Measurements from ENCODE around the gene ZNF836.
A peak's percentile ranks its signal among the peaks of the same experiment; 100 is the strongest.

Gene ZNF836

DNA sequence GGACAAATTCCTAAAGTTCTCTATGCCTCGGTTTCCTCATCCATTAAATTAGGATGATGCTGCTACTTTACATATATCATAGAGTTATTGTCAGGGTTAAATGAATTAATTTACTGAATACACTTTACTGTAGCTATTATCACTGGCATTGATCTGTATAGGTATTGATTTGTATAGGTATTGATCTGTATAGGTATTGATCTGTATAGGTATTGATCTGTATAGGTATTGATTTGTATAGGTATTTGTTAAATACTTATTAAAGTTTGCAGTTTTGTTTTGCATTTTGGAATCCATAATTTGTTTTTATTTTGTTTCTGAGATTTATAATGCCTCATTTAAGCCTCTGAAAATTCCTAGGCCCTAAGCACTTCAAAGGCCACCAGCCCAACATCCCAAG is 16.0 kb upstream of the ZNF836 start:
- Histone ChIP-seq H3K27me3 (replicated peaks in 2 of 5; ENCODE audit: control insufficient read depth in 4 of 5, insufficient read depth in 5 of 5, low read length in 4 of 5) (no peaks in the 10 kb centered on the region), H3K9me3 (ENCODE audit: control extremely low read depth in 1 of 5, control insufficient read depth in 4 of 5, insufficient read depth in 2 of 5, low read depth in 1 of 5, low read length in 4 of 5) (no peaks in the 10 kb centered on the region), H3K27ac (ENCODE audit: insufficient read depth in 1 of 2, low read depth in 1 of 2, low read length in 2 of 2, poor library complexity in 1 of 2, severe bottlenecking in 2 of 2) (no peak overlapping the region), H3K4me1 (ENCODE audit: control extremely low read depth in 1 of 4, control insufficient read depth in 4 of 4, insufficient read depth in 4 of 4, low read length in 3 of 4) (peaks cover 10 to 24% (median 21%) of the 10 kb centered on the region in 4 experiments), H3K36me3 (ENCODE audit: control insufficient read depth in 4 of 4, insufficient read depth in 4 of 4, low read length in 3 of 4) (peaks cover 0 to under 1% (median 0%) of the 10 kb centered on the region in 4 experiments), H3K4me3 (ENCODE audit: control insufficient read depth in 1 of 7, extremely low read depth in 1 of 7, insufficient read depth in 4 of 7, low read depth in 2 of 7, low read length in 6 of 7) (no peak overlapping the region)
- no peak for DNase-seq
- ChIA-PET CTCF (no interaction called here), POLR2A (interaction anchor here (0.6 kb wide), 1 partner anchor 10 kb away, joined by 3 read pairs; no protein-coding TSS in a partner anchor)
- WGBS (ENCODE audit: insufficient coverage), result no CpG with 5 or more reads among the region's 1 CpG

DNA sequence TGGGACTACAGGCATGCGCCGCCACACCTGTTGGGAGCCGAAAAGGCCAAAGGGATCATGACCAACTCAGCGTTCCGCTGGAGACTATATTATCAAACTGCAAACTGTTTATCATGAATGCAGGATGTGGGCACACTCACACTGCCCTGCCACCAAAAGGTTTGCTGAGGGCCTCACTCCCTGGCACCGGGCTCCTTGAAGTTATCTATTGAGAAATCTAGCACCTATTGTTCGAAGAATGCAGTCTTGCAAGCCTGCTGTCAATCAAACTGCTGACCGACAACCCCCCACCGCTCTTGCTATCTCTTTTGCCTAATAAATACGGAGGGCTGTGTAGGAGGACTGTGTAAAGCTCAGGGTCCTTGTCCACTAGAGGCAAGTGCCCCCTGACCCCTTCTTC is 5.2 kb upstream of the ZNF836 start:
- WGBS (ENCODE audit: insufficient coverage), result 90% methylated on average over 10 of the region's 10 CpGs
- Histone ChIP-seq H3K4me3 (ENCODE audit: control insufficient read depth in 1 of 7, extremely low read depth in 1 of 7, insufficient read depth in 4 of 7, low read depth in 2 of 7, low read length in 6 of 7) (no peak overlapping the region), H3K4me1 (ENCODE audit: control extremely low read depth in 1 of 4, control insufficient read depth in 4 of 4, insufficient read depth in 4 of 4, low read length in 3 of 4) (peaks cover 5 to 8% (median 6%) of the 10 kb centered on the region in 4 experiments), H3K27ac (ENCODE audit: insufficient read depth in 1 of 2, low read depth in 1 of 2, low read length in 2 of 2, poor library complexity in 1 of 2, severe bottlenecking in 2 of 2) (no peak overlapping the region), H3K9me3 (ENCODE audit: control extremely low read depth in 1 of 5, control insufficient read depth in 4 of 5, insufficient read depth in 2 of 5, low read depth in 1 of 5, low read length in 4 of 5) (peaks cover 0 to 2% (median 0%) of the 10 kb centered on the region in 5 experiments), H3K27me3 (replicated peaks in 2 of 5; ENCODE audit: control insufficient read depth in 4 of 5, insufficient read depth in 5 of 5, low read length in 4 of 5) (no peaks in the 10 kb centered on the region), H3K36me3 (ENCODE audit: control insufficient read depth in 4 of 4, insufficient read depth in 4 of 4, low read length in 3 of 4) (no peaks in the 10 kb centered on the region)
- ChIA-PET POLR2A (no interaction called here), CTCF (no interaction called here)
- no peak for DNase-seq

DNA sequence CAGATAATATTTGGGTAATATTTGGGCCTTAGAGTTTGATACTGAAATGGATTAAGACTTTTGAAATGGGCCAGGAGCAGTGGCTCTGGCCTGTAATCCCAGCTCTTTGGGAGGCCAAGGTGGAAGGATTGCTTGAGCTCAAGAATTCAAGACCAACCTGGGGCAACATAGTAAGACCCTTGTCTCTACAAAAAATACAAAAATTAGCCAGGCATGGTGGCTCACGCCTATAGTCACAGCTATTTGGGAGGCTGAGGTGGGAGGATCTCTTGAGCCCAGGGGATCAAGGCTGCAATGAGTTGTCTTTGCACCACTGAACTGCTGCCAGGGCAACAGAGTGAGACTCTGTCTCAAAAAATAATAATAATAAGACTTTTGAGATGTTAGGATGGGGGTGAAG is 926 bp upstream of the ZNF836 start:
- DNase-seq, result no peak
- H3K27ac ChIP-seq (ENCODE audit: insufficient read depth in 1 of 2, low read depth in 1 of 2, low read length in 2 of 2, poor library complexity in 1 of 2, severe bottlenecking in 2 of 2), result no peak overlapping the region

DNA sequence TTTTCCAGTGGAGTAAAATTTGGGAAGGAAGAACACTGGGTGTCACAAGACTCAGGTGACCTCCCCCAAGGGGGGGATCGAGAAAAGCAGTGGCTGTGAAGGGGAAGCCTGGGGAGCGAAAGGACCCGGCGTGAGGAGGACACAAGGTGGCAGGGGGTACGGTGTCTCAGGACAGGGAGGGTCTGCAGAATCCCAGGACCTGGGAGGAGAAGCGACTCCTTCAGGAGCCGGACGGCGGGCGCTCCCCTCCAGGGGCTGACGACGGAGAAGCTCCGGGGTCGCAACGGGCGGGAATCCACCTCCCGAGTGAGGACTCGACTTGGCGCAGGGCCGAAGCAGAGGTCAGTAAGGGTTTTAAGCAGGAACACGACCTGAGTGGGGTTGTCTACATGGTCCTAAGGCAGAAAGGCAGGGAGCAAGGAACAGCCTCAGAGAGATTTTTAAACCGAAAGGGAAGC is 529 bp downstream of the ZNF836 start:
- no peak for DNase-seq
- ChIA-PET CTCF (interaction anchor here (1.6 kb wide), 1 partner anchor 31 kb away, joined by 4 read pairs; the partner anchor contains the start of gene ZNF616), POLR2A (no interaction called here)
- no peaks in the 10 kb centered on the region for H3K27me3 ChIP-seq (replicated peaks in 2 of 5; ENCODE audit: control insufficient read depth in 4 of 5, insufficient read depth in 5 of 5, low read length in 4 of 5)
- peaks cover 0 to 12% (median 0%) of the 10 kb centered on the region in 5 experiments for H3K9me3 ChIP-seq (ENCODE audit: control extremely low read depth in 1 of 5, control insufficient read depth in 4 of 5, insufficient read depth in 2 of 5, low read depth in 1 of 5, low read length in 4 of 5)
- peaks cover 0 to 21% (median 14%) of the 10 kb centered on the region in 4 experiments for H3K36me3 ChIP-seq (ENCODE audit: control insufficient read depth in 4 of 4, insufficient read depth in 4 of 4, low read length in 3 of 4)
- H3K27ac ChIP-seq (ENCODE audit: insufficient read depth in 1 of 2, low read depth in 1 of 2, low read length in 2 of 2, poor library complexity in 1 of 2, severe bottlenecking in 2 of 2), result peak overlapping the region; percentile 52 to 80
- peaks cover 5 to 20% (median 11%) of the 10 kb centered on the region in 4 experiments for H3K4me1 ChIP-seq (ENCODE audit: control extremely low read depth in 1 of 4, control insufficient read depth in 4 of 4, insufficient read depth in 4 of 4, low read length in 3 of 4)
- WGBS (ENCODE audit: insufficient coverage), result 0% methylated on average over 16 of the region's 22 CpGs
- peak overlapping the region; percentile 70 to 100 (median 98) for H3K4me3 ChIP-seq (ENCODE audit: control insufficient read depth in 1 of 7, extremely low read depth in 1 of 7, insufficient read depth in 4 of 7, low read depth in 2 of 7, low read length in 6 of 7)

More for the DNA sequence above, 926 bp upstream of the ZNF836 start:
- POLR2A ChIA-PET, result no interaction called here
- WGBS (ENCODE audit: insufficient coverage), result 100% methylated on average over 1 of the region's 1 CpG
- peaks cover 5 to 20% (median 11%) of the 10 kb centered on the region in 4 experiments for H3K4me1 ChIP-seq (ENCODE audit: control extremely low read depth in 1 of 4, control insufficient read depth in 4 of 4, insufficient read depth in 4 of 4, low read length in 3 of 4)
- H3K4me3 ChIP-seq (ENCODE audit: control insufficient read depth in 1 of 7, extremely low read depth in 1 of 7, insufficient read depth in 4 of 7, low read depth in 2 of 7, low read length in 6 of 7), result peak overlapping the region in 5 of 7 experiments; percentile 87 to 100 (median 99)
- CTCF ChIA-PET, result interaction anchor here (1.1 to 1.6 kb wide), 3 partner anchors 17 to 33 kb away, joined by 3 to 4 read pairs (median 4); partner anchors contain the start of gene ZNF616
- no peaks in the 10 kb centered on the region for H3K27me3 ChIP-seq (replicated peaks in 2 of 5; ENCODE audit: control insufficient read depth in 4 of 5, insufficient read depth in 5 of 5, low read length in 4 of 5)
- peaks cover 0 to 10% (median 0%) of the 10 kb centered on the region in 5 experiments for H3K9me3 ChIP-seq (ENCODE audit: control extremely low read depth in 1 of 5, control insufficient read depth in 4 of 5, insufficient read depth in 2 of 5, low read depth in 1 of 5, low read length in 4 of 5)
- H3K36me3 ChIP-seq (ENCODE audit: control insufficient read depth in 4 of 4, insufficient read depth in 4 of 4, low read length in 3 of 4), result peaks cover 0 to 14% (median 11%) of the 10 kb centered on the region in 4 experiments

DNA sequence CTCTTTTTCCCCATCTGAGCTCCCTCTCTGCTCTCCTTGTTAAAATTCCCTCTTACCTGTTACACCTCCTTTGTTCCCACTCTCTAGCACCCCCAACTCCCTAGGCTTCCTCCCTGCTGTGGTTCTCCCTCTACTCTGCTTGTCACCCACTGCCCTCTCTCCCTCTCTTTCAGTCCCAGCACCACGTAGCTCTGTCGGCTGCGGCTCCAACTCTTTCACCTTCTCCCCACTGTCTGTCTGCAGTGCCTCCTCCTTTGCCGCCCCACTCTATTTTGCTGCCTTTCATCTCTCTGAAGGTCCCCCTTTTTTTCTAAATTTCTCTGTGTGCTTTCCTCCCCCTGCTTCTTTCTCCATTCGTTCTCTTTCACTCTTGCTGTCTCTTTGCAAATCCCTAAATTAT is 1.1 kb downstream of the ZNF836 start:
- ChIA-PET CTCF (no interaction called here), POLR2A (no interaction called here)
- peak overlapping the region in 1 of 2 experiments; percentile 80 for H3K27ac ChIP-seq (ENCODE audit: insufficient read depth in 1 of 2, low read depth in 1 of 2, low read length in 2 of 2, poor library complexity in 1 of 2, severe bottlenecking in 2 of 2)
- 32% methylated on average over 5 of the region's 5 CpGs for WGBS (ENCODE audit: insufficient coverage)
- DNase-seq, result peak in 2 of 3 donors; percentile 11 to 15
- peaks cover 3 to 27% (median 16%) of the 10 kb centered on the region in 4 experiments for H3K36me3 ChIP-seq (ENCODE audit: control insufficient read depth in 4 of 4, insufficient read depth in 4 of 4, low read length in 3 of 4)
- peaks cover 0 to 15% (median 4%) of the 10 kb centered on the region in 5 experiments for H3K9me3 ChIP-seq (ENCODE audit: control extremely low read depth in 1 of 5, control insufficient read depth in 4 of 5, insufficient read depth in 2 of 5, low read depth in 1 of 5, low read length in 4 of 5)
- H3K4me1 ChIP-seq (ENCODE audit: control extremely low read depth in 1 of 4, control insufficient read depth in 4 of 4, insufficient read depth in 4 of 4, low read length in 3 of 4), result peaks cover 5 to 20% (median 11%) of the 10 kb centered on the region in 4 experiments
- H3K4me3 ChIP-seq (ENCODE audit: control insufficient read depth in 1 of 7, extremely low read depth in 1 of 7, insufficient read depth in 4 of 7, low read depth in 2 of 7, low read length in 6 of 7), result peak overlapping the region; percentile 70 to 100 (median 98)
- no peaks in the 10 kb centered on the region for H3K27me3 ChIP-seq (replicated peaks in 2 of 5; ENCODE audit: control insufficient read depth in 4 of 5, insufficient read depth in 5 of 5, low read length in 4 of 5)

DNA sequence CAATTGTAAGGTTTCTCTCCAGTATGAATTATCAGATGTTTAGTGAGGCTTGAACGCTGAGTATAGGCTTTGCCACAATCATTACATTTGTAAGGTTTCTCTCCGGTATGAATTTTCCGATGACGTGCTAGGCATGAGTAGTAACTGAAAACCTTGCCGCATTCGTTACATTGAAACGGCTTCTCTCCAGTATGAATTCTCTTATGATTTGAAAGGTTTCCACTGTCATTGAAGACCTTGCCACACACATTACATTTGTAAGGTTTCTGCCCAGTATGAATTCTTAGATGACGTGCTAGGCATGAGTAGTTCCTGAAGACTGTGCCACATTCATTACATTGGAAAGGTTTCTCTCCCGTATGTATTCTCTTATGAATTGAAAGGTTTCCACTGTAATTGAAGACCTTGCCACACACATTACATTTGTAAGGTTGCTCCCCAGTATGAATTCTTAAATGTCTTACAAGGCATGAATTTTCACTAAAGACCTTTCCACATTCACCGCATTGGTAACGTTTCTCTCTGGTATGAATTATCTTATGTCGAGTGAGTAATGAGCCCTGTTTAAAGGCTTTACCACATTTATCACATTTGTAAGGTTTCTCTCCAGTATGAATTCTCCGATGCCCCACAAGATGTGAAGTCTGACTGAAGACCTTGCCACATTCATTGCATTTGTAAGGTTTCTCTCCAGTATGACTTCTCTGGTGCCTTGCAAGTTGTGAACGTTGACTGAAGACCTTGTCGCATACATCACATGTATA is 15.6 kb downstream of the ZNF836 start:
- DNase-seq, result no peak

DNA sequence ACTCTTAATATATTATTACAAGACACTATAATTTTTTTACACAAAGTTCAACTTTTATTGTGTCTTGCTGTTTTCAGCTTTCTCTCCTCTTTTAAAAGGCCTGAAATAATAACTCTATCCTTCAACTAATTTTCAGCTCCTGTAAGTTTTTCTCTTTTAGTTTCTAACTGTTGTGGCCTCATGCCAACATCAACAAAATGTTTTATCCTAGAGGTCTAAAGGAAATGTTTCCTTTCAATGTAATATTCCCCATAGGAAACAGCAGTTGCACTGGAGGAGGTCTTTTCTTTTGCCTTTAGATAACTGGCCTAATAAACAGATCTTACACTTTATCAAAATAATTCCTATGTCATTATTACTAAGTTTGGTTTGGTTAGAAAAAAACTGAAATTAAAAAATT is 23.2 kb downstream of the ZNF836 start:
- Histone ChIP-seq H3K27ac (ENCODE audit: insufficient read depth in 1 of 2, low read depth in 1 of 2, low read length in 2 of 2, poor library complexity in 1 of 2, severe bottlenecking in 2 of 2) (no peak overlapping the region), H3K4me1 (ENCODE audit: control extremely low read depth in 1 of 4, control insufficient read depth in 4 of 4, insufficient read depth in 4 of 4, low read length in 3 of 4) (peaks cover 0 to 8% (median 0%) of the 10 kb centered on the region in 4 experiments), H3K27me3 (replicated peaks in 2 of 5; ENCODE audit: control insufficient read depth in 4 of 5, insufficient read depth in 5 of 5, low read length in 4 of 5) (no peaks in the 10 kb centered on the region), H3K4me3 (ENCODE audit: control insufficient read depth in 1 of 7, extremely low read depth in 1 of 7, insufficient read depth in 4 of 7, low read depth in 2 of 7, low read length in 6 of 7) (no peak overlapping the region), H3K36me3 (ENCODE audit: control insufficient read depth in 4 of 4, insufficient read depth in 4 of 4, low read length in 3 of 4) (peaks cover 0 to 3% (median 0%) of the 10 kb centered on the region in 4 experiments), H3K9me3 (ENCODE audit: control extremely low read depth in 1 of 5, control insufficient read depth in 4 of 5, insufficient read depth in 2 of 5, low read depth in 1 of 5, low read length in 4 of 5) (peaks cover 6 to 49% (median 27%) of the 10 kb centered on the region in 5 experiments)
- POLR2A ChIA-PET, result no interaction called here
- CTCF ChIA-PET, result no interaction called here
- DNase-seq, result no peak

More for the DNA sequence above, 15.6 kb downstream of the ZNF836 start:
- Histone ChIP-seq H3K27me3 (replicated peaks in 2 of 5; ENCODE audit: control insufficient read depth in 4 of 5, insufficient read depth in 5 of 5, low read length in 4 of 5) (no peaks in the 10 kb centered on the region), H3K36me3 (ENCODE audit: control insufficient read depth in 4 of 4, insufficient read depth in 4 of 4, low read length in 3 of 4) (peaks cover 16 to 56% (median 25%) of the 10 kb centered on the region in 4 experiments), H3K4me3 (ENCODE audit: control insufficient read depth in 1 of 7, extremely low read depth in 1 of 7, insufficient read depth in 4 of 7, low read depth in 2 of 7, low read length in 6 of 7) (no peak overlapping the region), H3K27ac (ENCODE audit: insufficient read depth in 1 of 2, low read depth in 1 of 2, low read length in 2 of 2, poor library complexity in 1 of 2, severe bottlenecking in 2 of 2) (no peak overlapping the region), H3K9me3 (ENCODE audit: control extremely low read depth in 1 of 5, control insufficient read depth in 4 of 5, insufficient read depth in 2 of 5, low read depth in 1 of 5, low read length in 4 of 5) (peaks cover 17 to 84% (median 61%) of the 10 kb centered on the region in 5 experiments), H3K4me1 (ENCODE audit: control extremely low read depth in 1 of 4, control insufficient read depth in 4 of 4, insufficient read depth in 4 of 4, low read length in 3 of 4) (no peaks in the 10 kb centered on the region)
- ChIA-PET POLR2A (no interaction called here), CTCF (no interaction called here)
- 94% methylated on average over 10 of the region's 15 CpGs for WGBS (ENCODE audit: insufficient coverage)
